Sigmoid colon (tissue), 7 donors: ENCODE results near the gene AHNAK. TPM values are rescaled to one million over a fixed set of nuclear protein-coding genes. Genes with fewer than 3 reads are reported as not detected.

Source experiments
- DNase-seq: peaks from one replicate; pipeline ENCODE4 v3.0.0-alpha.2; 2019
- H3K27ac ChIP-seq, 4 donors: fragments of 200-600 bp; sonication (generic); one replicate each; pipeline ENCODE4 v1.5.1; 2016 to 2019; ENCODE audit warnings: mild to moderate bottlenecking in 1 of 4
- H3K27me3 ChIP-seq, 3 donors: fragments of 200-600 bp; sonication (generic); one replicate each; pipeline ENCODE4 v1.5.1; 2019; ENCODE audit warnings: mild to moderate bottlenecking in 1 of 3
- H3K36me3 ChIP-seq, 4 donors: fragments of 200-600 bp; sonication (generic); one replicate each; pipeline ENCODE4 v1.5.1; 2016 to 2019
- H3K4me1 ChIP-seq, 4 donors: fragments of 200-600 bp; sonication (generic); one replicate each; pipeline ENCODE4 v1.5.1; 2017 to 2019
- H3K4me3 ChIP-seq, 4 donors: fragments of 200-600 bp; sonication (generic); one replicate each; pipeline ENCODE4 v1.5.1; 2017 to 2019; ENCODE audit warnings: mild to moderate bottlenecking in 2 of 4, moderate library complexity in 1 of 4
- H3K9me3 ChIP-seq, 4 donors: fragments of 200-600 bp in 3 of 4; sonication (generic) in 3 of 4; one replicate each; pipeline versions ENCODE4 v1.5.1 to v1.6.1; 2013 to 2019
- EP300 ChIP-seq, 4 donors: sonication (generic); formaldehyde crosslinking; IDR thresholded peaks; one replicate each; pipeline ENCODE4 v1.6.1; 2017; ENCODE audit warnings: antibody characterized with exemption in 4 of 4
- POLR2A ChIP-seq, 2 donors: fragments of 450-650 bp; IDR thresholded peaks; one replicate each; pipeline ENCODE4 v1.6.1; 2016; ENCODE audit warnings: antibody characterized with exemption in 2 of 2, mild to moderate bottlenecking in 2 of 2, moderate library complexity in 2 of 2
- POLR2AphosphoS5 ChIP-seq, 4 donors: sonication (generic); formaldehyde crosslinking; IDR thresholded peaks; one replicate each; pipeline ENCODE4 v1.6.1; 2017; ENCODE audit warnings: antibody characterized with exemption in 4 of 4
- WGBS, 2 donors: extraction: QIAGEN DNeasy Blood & Tissue Kit; methylation state at CpG; one replicate each; pipeline ENCODE4 v1.1.7; 2013; 5-methylcytosine and 5-hydroxymethylcytosine counted together
- intact Hi-C: fragments of 100-400 bp; cut with DNase I; formaldehyde crosslinking; loops from one replicate; pipeline ENCODE4 v1.15.1; 2023
- polyA plus RNA-seq, 3 donors: library from polyadenylated mRNA; stranded (reverse); fragments of 200-250 nt; gene quantifications; one replicate each; pipeline ENCODE4 v1.2.3, GENCODE V29; 2013
- total RNA-seq, 4 donors: library from RNA; depleted of rRNA; stranded (reverse); fragments of >200 nt; gene quantifications; one replicate each; pipeline ENCODE4 v1.1.0, GENCODE V29; 2016
- TF ChIP-seq, protein P1 (sequence below), 4 experiments: fragments of 450-650 bp in 3 of 4; fragments of 200-600 bp in 1 of 4; IDR thresholded peaks; one replicate each; pipeline ENCODE4 v1.5.1; 2016 to 2019; ENCODE audit warnings: antibody characterized with exemption in 4 of 4, mild to moderate bottlenecking in 3 of 4, moderate library complexity in 2 of 4
- donor health status: healthy with polysubstance abuse.
- donor health status: Bipolar disorder and iron deficiency.
- donor health status: healthy.

AHNAK gene
- total and polyA plus RNA-seq, 7 donors: 82.3 to 1,294 (median 751) TPM

- DNase-seq: no peak
- Histone ChIP-seq H3K4me3 (no peak overlapping the region), H3K36me3 (no peaks in the 10 kb centered on the region), H3K9me3 (no peaks in the 10 kb centered on the region), H3K27me3 (no peaks in the 10 kb centered on the region), H3K4me1 (peaks cover 0 to 39% (median 36%) of the 10 kb centered on the region in 4 donors), H3K27ac (no peak overlapping the region)
- intact Hi-C loops: no loop called here
- 28 to 55% methylated on average over 4 of the region's 4 CpGs for WGBS, 2 donors
- no peak for TF ChIP-seq POLR2AphosphoS5 (IDR thresholded peaks at IDR 0.05)
- TF ChIP-seq, protein P1, sequence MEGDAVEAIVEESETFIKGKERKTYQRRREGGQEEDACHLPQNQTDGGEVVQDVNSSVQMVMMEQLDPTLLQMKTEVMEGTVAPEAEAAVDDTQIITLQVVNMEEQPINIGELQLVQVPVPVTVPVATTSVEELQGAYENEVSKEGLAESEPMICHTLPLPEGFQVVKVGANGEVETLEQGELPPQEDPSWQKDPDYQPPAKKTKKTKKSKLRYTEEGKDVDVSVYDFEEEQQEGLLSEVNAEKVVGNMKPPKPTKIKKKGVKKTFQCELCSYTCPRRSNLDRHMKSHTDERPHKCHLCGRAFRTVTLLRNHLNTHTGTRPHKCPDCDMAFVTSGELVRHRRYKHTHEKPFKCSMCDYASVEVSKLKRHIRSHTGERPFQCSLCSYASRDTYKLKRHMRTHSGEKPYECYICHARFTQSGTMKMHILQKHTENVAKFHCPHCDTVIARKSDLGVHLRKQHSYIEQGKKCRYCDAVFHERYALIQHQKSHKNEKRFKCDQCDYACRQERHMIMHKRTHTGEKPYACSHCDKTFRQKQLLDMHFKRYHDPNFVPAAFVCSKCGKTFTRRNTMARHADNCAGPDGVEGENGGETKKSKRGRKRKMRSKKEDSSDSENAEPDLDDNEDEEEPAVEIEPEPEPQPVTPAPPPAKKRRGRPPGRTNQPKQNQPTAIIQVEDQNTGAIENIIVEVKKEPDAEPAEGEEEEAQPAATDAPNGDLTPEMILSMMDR (IDR thresholded peaks at IDR 0.05): no peak
- no peak for TF ChIP-seq POLR2A (IDR thresholded peaks at IDR 0.05)
- TF ChIP-seq EP300 (IDR thresholded peaks at IDR 0.05): no peak
These were observed 48.6 kb downstream of the AHNAK start for GRCh38 chr11:62498031-62498430.

DNA sequence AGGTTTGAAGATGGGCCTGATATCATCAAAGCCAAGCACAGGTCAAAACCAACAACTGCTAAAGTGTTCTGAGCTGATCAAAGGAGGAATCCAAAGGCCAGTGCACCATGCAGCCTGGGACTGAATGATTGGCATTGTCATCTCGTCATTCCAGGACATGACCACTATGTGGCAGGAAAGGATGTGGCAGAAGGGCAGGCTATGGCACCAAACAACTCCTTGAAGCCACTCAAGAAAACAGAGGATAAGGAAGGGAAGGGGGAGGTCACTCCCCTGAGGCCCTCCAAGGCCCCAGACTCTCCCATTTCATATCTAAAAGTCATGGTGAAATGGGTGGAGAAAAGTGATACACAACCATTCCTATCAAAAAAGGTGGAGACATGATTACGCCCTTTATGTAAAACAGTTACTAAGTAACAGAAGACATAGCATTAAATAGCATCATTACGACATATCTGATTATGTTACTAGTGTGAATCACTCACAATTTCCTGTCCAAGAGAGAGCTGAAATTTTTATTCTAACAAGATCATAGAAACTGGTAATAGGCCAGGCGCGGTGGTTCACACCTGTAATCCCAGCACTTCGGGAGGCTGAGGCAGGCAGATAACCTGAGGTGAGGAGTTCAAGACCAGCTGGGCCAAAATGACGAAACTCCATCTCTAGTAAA, 49.3 kb downstream of the AHNAK start:
- 27 to 72% methylated on average over 7 of the region's 7 CpGs for WGBS, 2 donors
- Histone ChIP-seq H3K27ac (no peak overlapping the region), H3K4me1 (peaks cover 0 to 33% (median 30%) of the 10 kb centered on the region in 4 donors), H3K9me3 (no peaks in the 10 kb centered on the region), H3K27me3 (no peaks in the 10 kb centered on the region), H3K4me3 (no peak overlapping the region), H3K36me3 (no peaks in the 10 kb centered on the region)
- no peak for DNase-seq
- TF ChIP-seq, protein P1 (IDR thresholded peaks at IDR 0.05): peak in 1 of 4 experiments; percentile 24
- TF ChIP-seq POLR2AphosphoS5 (IDR thresholded peaks at IDR 0.05) (no peak), POLR2A (IDR thresholded peaks at IDR 0.05) (no peak)
- intact Hi-C loops: no loop called here

DNA sequence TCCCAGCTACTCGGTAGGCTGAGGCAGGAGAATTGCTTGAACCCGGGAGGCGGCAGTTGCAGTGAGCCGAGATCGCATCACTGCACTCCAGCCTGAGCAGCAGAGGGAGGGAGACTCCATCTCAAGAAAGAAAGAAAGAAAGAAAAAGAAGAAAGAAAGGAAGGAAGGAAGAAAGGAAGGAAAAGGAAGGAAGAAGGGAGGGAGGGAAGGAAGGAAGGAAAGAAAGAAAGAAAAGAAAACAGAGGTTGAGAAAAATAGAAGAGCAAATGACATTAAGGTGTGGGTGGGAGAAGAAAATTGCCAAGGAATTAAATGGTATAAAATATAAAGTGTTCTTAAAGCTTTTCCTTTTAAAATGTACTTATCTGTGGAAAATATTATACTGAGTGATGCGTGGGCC, 49.9 kb downstream of the AHNAK start:
- TF ChIP-seq, protein P1 (IDR thresholded peaks at IDR 0.05): no peak
- TF ChIP-seq EP300 (IDR thresholded peaks at IDR 0.05) (no peak), POLR2AphosphoS5 (IDR thresholded peaks at IDR 0.05) (no peak), POLR2A (IDR thresholded peaks at IDR 0.05) (no peak)
- intact Hi-C loops: no loop called here
- Histone ChIP-seq H3K27ac (no peak overlapping the region), H3K36me3 (no peaks in the 10 kb centered on the region), H3K9me3 (no peaks in the 10 kb centered on the region), H3K4me1 (peaks cover 0 to 27% (median 24%) of the 10 kb centered on the region in 4 donors), H3K27me3 (no peaks in the 10 kb centered on the region), H3K4me3 (no peak overlapping the region)
- no peak for DNase-seq
- 93 to 96% methylated on average over 6 of the region's 6 CpGs for WGBS, 2 donors

- no peaks in the 10 kb centered on the region for H3K9me3 ChIP-seq
- H3K36me3 ChIP-seq: no peaks in the 10 kb centered on the region
- no peak overlapping the region for H3K27ac ChIP-seq
- no peak for TF ChIP-seq POLR2AphosphoS5 (IDR thresholded peaks at IDR 0.05)
- TF ChIP-seq POLR2A (IDR thresholded peaks at IDR 0.05): no peak
- DNase-seq: no peak
- no peak overlapping the region for H3K4me3 ChIP-seq
- no peaks in the 10 kb centered on the region for H3K27me3 ChIP-seq
- intact Hi-C loops: no loop called here
- peaks cover 0 to 9% (median 7%) of the 10 kb centered on the region in 4 donors for H3K4me1 ChIP-seq
- WGBS, 2 donors: 81 to 85% methylated on average over 4 of the region's 4 CpGs
These were observed 52.4 kb downstream of the AHNAK start for GRCh38 chr11:62494246-62494645.

- Histone ChIP-seq H3K4me3 (no peak overlapping the region), H3K4me1 (peaks cover 0 to 11% (median 10%) of the 10 kb centered on the region in 4 donors), H3K9me3 (no peaks in the 10 kb centered on the region), H3K27me3 (no peaks in the 10 kb centered on the region), H3K36me3 (no peaks in the 10 kb centered on the region), H3K27ac (no peak overlapping the region)
- no peak for TF ChIP-seq POLR2AphosphoS5 (IDR thresholded peaks at IDR 0.05)
- TF ChIP-seq, protein P1 (IDR thresholded peaks at IDR 0.05): no peak
- TF ChIP-seq EP300 (IDR thresholded peaks at IDR 0.05): no peak
- no peak for TF ChIP-seq POLR2A (IDR thresholded peaks at IDR 0.05)
- no peak for DNase-seq
- WGBS, 2 donors: 93 to 94% methylated on average over 3 of the region's 3 CpGs
- intact Hi-C loops: no loop called here
These were observed 52.8 kb downstream of the AHNAK start for GRCh38 chr11:62493801-62494200.
